COLO829 (cell line): ENCODE measurements around the gene ZNF335.
"Not testable (repeated sequence)": the region's sequence is repeated elsewhere in the genome, so short reads cannot be mapped to it uniquely, and the experiment has no call there.

Source experiments
- DNase-seq: peaks from one replicate; pipeline ENCODE4 v3.0.0; 2012; ENCODE audit warnings: low spot score

The ZNF335 gene

GRCh38 chr20:45934046-45934585 is 37.9 kb downstream of the ZNF335 start:
- DNase-seq, result peak; percentile 27

GRCh38 chr20:45933266-45934045 is 38.5 kb downstream of the ZNF335 start:
- peak; percentile 89 for DNase-seq

- not testable (repeated sequence) for DNase-seq
Measured at GRCh38 chr20:45931680-45932079, 40.3 kb downstream of the ZNF335 start.

GRCh38 chr20:45927071-45927878 is 44.7 kb downstream of the ZNF335 start:
- no peak for DNase-seq

GRCh38 chr20:45926731-45927070 is 45.3 kb downstream of the ZNF335 start:
- DNase-seq, result no peak

GRCh38 chr20:45925821-45926506 is 46.0 kb downstream of the ZNF335 start:
- DNase-seq, result no peak

- no peak for DNase-seq
Measured at GRCh38 chr20:45924391-45925261, 47.4 kb downstream of the ZNF335 start.

- DNase-seq, result no peak
Measured at GRCh38 chr20:45921337-45922189, 50.4 kb downstream of the ZNF335 start.

- no peak for DNase-seq
Measured at GRCh38 chr20:45920462-45921336, 51.3 kb downstream of the ZNF335 start.

GRCh38 chr20:45919542-45920399 is 52.2 kb downstream of the ZNF335 start:
- DNase-seq, result no peak

- DNase-seq, result no peak
Measured at GRCh38 chr20:45918779-45919537, 53.0 kb downstream of the ZNF335 start.

- no peak for DNase-seq
Measured at GRCh38 chr20:45918182-45918737, 53.7 kb downstream of the ZNF335 start.

- no peak for DNase-seq
Measured at GRCh38 chr20:45917790-45918141, 54.2 kb downstream of the ZNF335 start.

- DNase-seq, result no peak
Measured at GRCh38 chr20:45913116-45913515, 58.9 kb downstream of the ZNF335 start.

GRCh38 chr20:45912344-45912682 is 59.7 kb downstream of the ZNF335 start:
- DNase-seq, result no peak

- peak; percentile 28 for DNase-seq
Measured at GRCh38 chr20:45911486-45912343, 60.3 kb downstream of the ZNF335 start, which contains the start of gene PLTP. Gene PLTP (minus strand): TSS chr20:45912155. CDS start chr20:45911452, 703 bp downstream.
